GM21390 (cell line): ENCODE data around the gene CD4.
"Not testable (repeated sequence)": the region's sequence is repeated elsewhere in the genome, so short reads cannot be mapped to it uniquely, and the experiment has no call there.

Experiments used
- ATAC-seq: cut with Tn5 transposase; IDR thresholded peaks from one replicate; pipeline ENCODE4 v1.9.1; 2021; ENCODE audit not compliant: unreplicated experiment

The CD4 gene

GRCh38 chr12:6788972-6789924 is at the start of gene CD4:
TSS of gene CD4 (plus strand) at chr12:6789528. CDS start at chr12:6800139, 10,611 bp downstream.
- ATAC-seq, result no peak

GRCh38 chr12:6742080-6742479 is 47.2 kb upstream of the CD4 start:
- not testable (repeated sequence) for ATAC-seq

GRCh38 chr12:6742834-6743233 is 46.5 kb upstream of the CD4 start:
- ATAC-seq, result no peak

GRCh38 chr12:6743300-6743699 is 46.0 kb upstream of the CD4 start:
- ATAC-seq, result not testable (repeated sequence)

GRCh38 chr12:6745741-6746525 is 43.4 kb upstream of the CD4 start:
- no peak for ATAC-seq

- ATAC-seq, result no peak
Measured at GRCh38 chr12:6747216-6747615, 42.1 kb upstream of the CD4 start.

GRCh38 chr12:6748761-6749160 is 40.6 kb upstream of the CD4 start:
- ATAC-seq, result no peak

- ATAC-seq, result no peak
Measured at GRCh38 chr12:6750506-6750905, 38.8 kb upstream of the CD4 start.

- ATAC-seq, result no peak
Measured at GRCh38 chr12:6751767-6752166, 37.6 kb upstream of the CD4 start.

- ATAC-seq, result no peak
Measured at GRCh38 chr12:6752167-6752920, 37.0 kb upstream of the CD4 start.

GRCh38 chr12:6752921-6753771 is 36.2 kb upstream of the CD4 start, which contains the start of gene MLF2:
TSS of gene MLF2 (minus strand) at chr12:6753141. CDS start at chr12:6752334, 807 bp downstream.
- peak; percentile 88 for ATAC-seq

GRCh38 chr12:6753772-6754356 is 35.5 kb upstream of the CD4 start:
- no peak for ATAC-seq

- ATAC-seq, result no peak
Measured at GRCh38 chr12:6754411-6754810, 34.9 kb upstream of the CD4 start.

GRCh38 chr12:6757028-6757690 is 32.2 kb upstream of the CD4 start:
- no peak for ATAC-seq

GRCh38 chr12:6758506-6759095 is 30.7 kb upstream of the CD4 start:
- no peak for ATAC-seq

- no peak for ATAC-seq
Measured at GRCh38 chr12:6759741-6760140, 29.6 kb upstream of the CD4 start.

- no peak for ATAC-seq
Measured at GRCh38 chr12:6763380-6763779, 25.9 kb upstream of the CD4 start.

- peak; percentile 75 for ATAC-seq
Measured at GRCh38 chr12:6764011-6764828, 25.1 kb upstream of the CD4 start.
